ENCODE data around the gene PLPPR1. TPM values are rescaled to one million over a fixed set of nuclear protein-coding genes. Genes with fewer than 3 reads are reported as not detected.

PLPPR1 gene
- total RNA-seq, 1 donor from 2014 or later, result 6.3 TPM

DNA sequence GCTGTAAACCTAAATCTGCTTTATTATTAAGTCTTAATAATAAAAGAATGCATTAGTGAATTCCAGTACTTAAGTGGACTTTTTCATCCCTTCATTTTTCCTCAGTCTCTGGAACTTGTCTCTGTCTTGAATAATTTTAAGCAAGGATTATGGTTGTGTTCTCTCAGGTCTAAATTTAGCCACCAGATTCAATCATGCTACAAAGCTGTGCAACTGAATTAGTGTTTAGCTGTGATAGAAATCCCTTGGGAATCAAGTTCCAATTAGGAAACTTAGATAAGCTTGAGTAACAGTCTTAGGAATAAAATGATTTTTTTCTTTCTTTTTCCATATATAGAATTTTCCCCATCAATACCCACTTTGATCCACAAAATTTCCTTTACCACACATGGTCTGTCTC is 104.3 kb downstream of the PLPPR1 start:
- H3K9ac ChIP-seq (ENCODE audit: low read depth in 1 of 3, low read length in 3 of 3), result no peak overlapping the region
- H3K36me3 ChIP-seq (ENCODE audit: control insufficient read depth in 3 of 3, insufficient read depth in 3 of 3, low read length in 3 of 3), result no peaks in the 10 kb centered on the region
- H3K27me3 ChIP-seq (ENCODE audit: control insufficient read depth in 3 of 3, insufficient read depth in 3 of 3, low read length in 3 of 3), result no peaks in the 10 kb centered on the region
- H3K4me3 ChIP-seq (ENCODE audit: low read length in 3 of 3), result no peak overlapping the region
- no peak overlapping the region for H3K27ac ChIP-seq (ENCODE audit: low read depth, low read length)
- no peaks in the 10 kb centered on the region for H3K4me1 ChIP-seq (ENCODE audit: control insufficient read depth in 3 of 3, insufficient read depth in 3 of 3, low read length in 3 of 3)
- no peaks in the 10 kb centered on the region for H3K9me3 ChIP-seq (ENCODE audit: control insufficient read depth in 3 of 3, low read length in 3 of 3)

DNA sequence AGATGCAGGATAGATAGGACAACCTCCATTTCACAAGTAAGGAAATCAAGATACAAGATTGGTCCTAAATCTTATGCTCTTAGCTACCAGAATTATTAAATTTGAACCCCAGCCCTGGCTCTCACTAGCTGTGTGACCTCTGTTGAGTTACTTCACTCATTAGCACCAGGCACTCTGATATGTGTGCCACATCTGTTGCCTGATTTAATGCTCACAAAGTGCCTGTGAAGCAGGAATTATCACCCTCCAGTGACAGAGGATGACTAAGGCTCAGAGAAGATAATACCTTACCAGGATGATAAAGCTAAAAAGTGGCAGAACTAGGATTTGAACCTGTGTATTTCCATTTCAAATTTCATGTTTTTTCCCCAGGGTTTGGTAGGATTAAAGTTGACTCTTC is 110.0 kb downstream of the PLPPR1 start:
- no peak overlapping the region for H3K4me3 ChIP-seq (ENCODE audit: low read length in 3 of 3)
- no peak overlapping the region for H3K27ac ChIP-seq (ENCODE audit: low read depth, low read length)
- no peaks in the 10 kb centered on the region for H3K4me1 ChIP-seq (ENCODE audit: control insufficient read depth in 3 of 3, insufficient read depth in 3 of 3, low read length in 3 of 3)
- no peaks in the 10 kb centered on the region for H3K9me3 ChIP-seq (ENCODE audit: control insufficient read depth in 3 of 3, low read length in 3 of 3)
- H3K9ac ChIP-seq (ENCODE audit: low read depth in 1 of 3, low read length in 3 of 3), result no peak overlapping the region
- no peaks in the 10 kb centered on the region for H3K27me3 ChIP-seq (ENCODE audit: control insufficient read depth in 3 of 3, insufficient read depth in 3 of 3, low read length in 3 of 3)
- H3K36me3 ChIP-seq (ENCODE audit: control insufficient read depth in 3 of 3, insufficient read depth in 3 of 3, low read length in 3 of 3), result no peaks in the 10 kb centered on the region

DNA sequence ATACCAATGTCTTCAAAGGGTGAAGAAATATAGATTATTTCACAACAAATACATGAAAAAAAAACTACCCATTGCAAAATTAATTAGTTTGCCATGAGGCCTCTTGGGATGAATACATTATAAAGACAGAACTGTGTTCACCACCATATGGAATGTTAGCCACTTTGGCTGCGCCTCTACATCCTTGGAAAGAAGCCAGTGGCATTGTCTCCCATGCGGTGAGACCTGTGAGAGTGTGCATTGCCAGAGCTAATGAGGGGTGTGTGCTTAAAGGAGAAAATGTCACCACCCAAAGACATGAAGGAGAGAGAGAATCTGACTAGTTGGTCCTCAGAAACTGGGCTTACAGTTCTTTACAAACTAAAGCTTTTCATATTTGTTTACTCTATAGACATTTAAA is 110.6 kb downstream of the PLPPR1 start:
- no peak overlapping the region for H3K4me3 ChIP-seq (ENCODE audit: low read length in 3 of 3)
- no peaks in the 10 kb centered on the region for H3K4me1 ChIP-seq (ENCODE audit: control insufficient read depth in 3 of 3, insufficient read depth in 3 of 3, low read length in 3 of 3)
- H3K9ac ChIP-seq (ENCODE audit: low read depth in 1 of 3, low read length in 3 of 3), result no peak overlapping the region
- H3K27me3 ChIP-seq (ENCODE audit: control insufficient read depth in 3 of 3, insufficient read depth in 3 of 3, low read length in 3 of 3), result no peaks in the 10 kb centered on the region
- H3K36me3 ChIP-seq (ENCODE audit: control insufficient read depth in 3 of 3, insufficient read depth in 3 of 3, low read length in 3 of 3), result no peaks in the 10 kb centered on the region
- H3K9me3 ChIP-seq (ENCODE audit: control insufficient read depth in 3 of 3, low read length in 3 of 3), result no peaks in the 10 kb centered on the region
- no peak overlapping the region for H3K27ac ChIP-seq (ENCODE audit: low read depth, low read length)

DNA sequence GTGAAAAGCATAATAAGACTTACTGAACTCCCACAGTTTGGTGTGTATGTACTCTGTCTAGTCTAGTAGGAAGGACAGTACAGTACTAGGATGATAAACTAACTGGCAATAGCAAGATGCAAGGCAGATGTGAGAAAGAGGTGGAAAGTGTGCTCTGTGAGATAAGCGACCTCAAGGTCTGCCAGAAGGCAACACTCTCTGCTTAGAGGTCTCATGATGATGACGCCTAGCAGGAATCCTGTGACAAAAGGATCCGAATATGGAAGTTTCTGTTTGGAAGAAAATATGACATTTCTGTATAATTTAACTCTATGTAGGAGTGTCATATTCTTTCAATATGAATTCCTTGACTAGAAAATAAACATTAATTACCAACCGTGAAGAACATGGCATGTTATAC is 112.2 kb downstream of the PLPPR1 start:
- Histone ChIP-seq H3K9ac (ENCODE audit: low read depth in 1 of 3, low read length in 3 of 3) (no peak overlapping the region), H3K27me3 (ENCODE audit: control insufficient read depth in 3 of 3, insufficient read depth in 3 of 3, low read length in 3 of 3) (no peaks in the 10 kb centered on the region), H3K36me3 (ENCODE audit: control insufficient read depth in 3 of 3, insufficient read depth in 3 of 3, low read length in 3 of 3) (no peaks in the 10 kb centered on the region), H3K4me3 (ENCODE audit: low read length in 3 of 3) (no peak overlapping the region), H3K27ac (ENCODE audit: low read depth, low read length) (no peak overlapping the region), H3K4me1 (ENCODE audit: control insufficient read depth in 3 of 3, insufficient read depth in 3 of 3, low read length in 3 of 3) (no peaks in the 10 kb centered on the region), H3K9me3 (ENCODE audit: control insufficient read depth in 3 of 3, low read length in 3 of 3) (no peaks in the 10 kb centered on the region)

DNA sequence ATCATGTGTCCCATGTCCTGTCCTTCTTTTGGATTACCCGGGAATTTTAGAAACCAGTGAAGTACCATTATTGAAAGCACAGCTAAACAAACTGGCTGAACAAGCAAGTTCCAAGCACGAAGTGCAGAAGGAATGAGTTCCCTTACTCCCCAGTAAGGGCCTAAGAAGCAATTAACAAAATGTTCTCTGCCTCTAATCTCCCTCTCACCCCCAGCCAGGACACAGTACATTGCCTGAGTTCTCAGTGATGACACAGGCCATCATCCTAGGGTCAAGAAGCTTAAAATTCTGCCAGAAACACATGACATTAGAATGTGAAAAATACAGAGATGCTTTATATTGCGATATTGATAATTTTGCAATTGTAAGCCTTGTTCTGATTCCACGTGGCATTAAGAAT is 118.0 kb downstream of the PLPPR1 start:
- Histone ChIP-seq H3K9ac (ENCODE audit: low read depth in 1 of 3, low read length in 3 of 3) (no peak overlapping the region), H3K9me3 (ENCODE audit: control insufficient read depth in 3 of 3, low read length in 3 of 3) (no peaks in the 10 kb centered on the region), H3K4me3 (ENCODE audit: low read length in 3 of 3) (no peak overlapping the region), H3K27me3 (ENCODE audit: control insufficient read depth in 3 of 3, insufficient read depth in 3 of 3, low read length in 3 of 3) (no peaks in the 10 kb centered on the region), H3K27ac (ENCODE audit: low read depth, low read length) (no peak overlapping the region), H3K36me3 (ENCODE audit: control insufficient read depth in 3 of 3, insufficient read depth in 3 of 3, low read length in 3 of 3) (no peaks in the 10 kb centered on the region), H3K4me1 (ENCODE audit: control insufficient read depth in 3 of 3, insufficient read depth in 3 of 3, low read length in 3 of 3) (no peaks in the 10 kb centered on the region)

DNA sequence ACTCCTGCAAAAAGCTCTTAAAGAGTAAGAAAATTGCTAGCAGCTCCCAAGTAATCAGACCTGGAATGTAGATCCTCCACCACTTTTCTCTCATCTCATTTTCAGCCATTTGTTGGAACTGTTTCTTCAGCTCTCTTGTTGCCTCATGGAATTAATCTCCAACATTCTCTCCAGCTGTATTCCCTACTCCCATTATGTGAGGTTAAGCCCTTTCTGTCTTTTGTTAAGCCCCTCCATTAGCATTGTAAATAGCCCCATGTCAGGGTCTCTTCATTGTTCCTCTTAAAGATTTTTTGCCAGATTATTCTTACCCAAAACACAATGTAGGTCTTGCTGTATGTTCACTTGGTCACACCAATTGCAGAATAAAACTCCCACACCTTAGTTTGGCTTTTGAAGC is 119.8 kb downstream of the PLPPR1 start:
- Histone ChIP-seq H3K9me3 (ENCODE audit: control insufficient read depth in 3 of 3, low read length in 3 of 3) (no peaks in the 10 kb centered on the region), H3K27me3 (ENCODE audit: control insufficient read depth in 3 of 3, insufficient read depth in 3 of 3, low read length in 3 of 3) (no peaks in the 10 kb centered on the region), H3K4me1 (ENCODE audit: control insufficient read depth in 3 of 3, insufficient read depth in 3 of 3, low read length in 3 of 3) (no peaks in the 10 kb centered on the region), H3K9ac (ENCODE audit: low read depth in 1 of 3, low read length in 3 of 3) (no peak overlapping the region), H3K4me3 (ENCODE audit: low read length in 3 of 3) (no peak overlapping the region), H3K36me3 (ENCODE audit: control insufficient read depth in 3 of 3, insufficient read depth in 3 of 3, low read length in 3 of 3) (no peaks in the 10 kb centered on the region), H3K27ac (ENCODE audit: low read depth, low read length) (no peak overlapping the region)

DNA sequence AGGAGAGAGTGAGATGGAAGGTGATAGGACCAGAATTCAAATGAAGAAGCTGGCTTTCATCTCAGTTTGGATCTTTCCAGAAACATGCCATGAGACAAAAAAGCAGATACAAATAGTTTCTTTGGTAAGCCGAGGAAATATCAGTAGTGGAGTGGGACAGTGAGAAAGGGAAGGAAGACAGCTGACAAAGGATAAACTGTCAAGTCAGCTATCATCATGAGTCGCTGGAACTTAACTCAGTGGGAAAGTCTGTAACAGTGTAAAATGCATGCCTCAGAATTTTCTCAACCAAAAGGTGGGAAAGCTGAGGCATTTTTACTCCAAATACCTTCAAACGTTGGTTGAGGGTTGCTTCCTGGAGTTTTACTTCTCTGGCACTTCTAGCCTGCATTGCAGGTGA is 129.8 kb downstream of the PLPPR1 start:
- H3K27ac ChIP-seq (ENCODE audit: low read depth, low read length), result no peak overlapping the region
- no peaks in the 10 kb centered on the region for H3K27me3 ChIP-seq (ENCODE audit: control insufficient read depth in 3 of 3, insufficient read depth in 3 of 3, low read length in 3 of 3)
- no peaks in the 10 kb centered on the region for H3K36me3 ChIP-seq (ENCODE audit: control insufficient read depth in 3 of 3, insufficient read depth in 3 of 3, low read length in 3 of 3)
- H3K9ac ChIP-seq (ENCODE audit: low read depth in 1 of 3, low read length in 3 of 3), result no peak overlapping the region
- no peak overlapping the region for H3K4me3 ChIP-seq (ENCODE audit: low read length in 3 of 3)
- no peaks in the 10 kb centered on the region for H3K4me1 ChIP-seq (ENCODE audit: control insufficient read depth in 3 of 3, insufficient read depth in 3 of 3, low read length in 3 of 3)
- no peaks in the 10 kb centered on the region for H3K9me3 ChIP-seq (ENCODE audit: control insufficient read depth in 3 of 3, low read length in 3 of 3)

DNA sequence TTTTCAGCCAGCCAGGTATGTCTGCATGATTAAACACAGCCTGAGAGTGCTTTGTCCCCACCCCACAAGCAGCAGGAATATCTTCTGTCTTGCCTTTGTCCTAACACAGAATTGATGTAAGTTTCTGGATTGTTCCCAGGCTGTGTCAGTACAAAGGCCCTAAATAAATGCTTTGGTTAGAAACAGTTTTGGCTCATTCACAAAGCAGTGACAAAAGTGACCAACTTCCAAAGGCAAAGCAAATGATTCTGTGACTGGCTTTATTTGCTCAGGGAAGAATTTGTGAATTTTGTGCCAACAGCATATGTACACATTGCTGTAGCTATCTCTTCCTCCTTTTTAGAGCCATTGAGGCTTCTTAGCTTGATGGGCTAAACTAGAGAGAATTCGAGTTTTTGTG is 133.7 kb downstream of the PLPPR1 start:
- no peaks in the 10 kb centered on the region for H3K9me3 ChIP-seq (ENCODE audit: control insufficient read depth in 3 of 3, low read length in 3 of 3)
- H3K27ac ChIP-seq (ENCODE audit: low read depth, low read length), result no peak overlapping the region
- H3K27me3 ChIP-seq (ENCODE audit: control insufficient read depth in 3 of 3, insufficient read depth in 3 of 3, low read length in 3 of 3), result no peaks in the 10 kb centered on the region
- no peaks in the 10 kb centered on the region for H3K36me3 ChIP-seq (ENCODE audit: control insufficient read depth in 3 of 3, insufficient read depth in 3 of 3, low read length in 3 of 3)
- no peak overlapping the region for H3K9ac ChIP-seq (ENCODE audit: low read depth in 1 of 3, low read length in 3 of 3)
- H3K4me1 ChIP-seq (ENCODE audit: control insufficient read depth in 3 of 3, insufficient read depth in 3 of 3, low read length in 3 of 3), result no peaks in the 10 kb centered on the region
- no peak overlapping the region for H3K4me3 ChIP-seq (ENCODE audit: low read length in 3 of 3)

DNA sequence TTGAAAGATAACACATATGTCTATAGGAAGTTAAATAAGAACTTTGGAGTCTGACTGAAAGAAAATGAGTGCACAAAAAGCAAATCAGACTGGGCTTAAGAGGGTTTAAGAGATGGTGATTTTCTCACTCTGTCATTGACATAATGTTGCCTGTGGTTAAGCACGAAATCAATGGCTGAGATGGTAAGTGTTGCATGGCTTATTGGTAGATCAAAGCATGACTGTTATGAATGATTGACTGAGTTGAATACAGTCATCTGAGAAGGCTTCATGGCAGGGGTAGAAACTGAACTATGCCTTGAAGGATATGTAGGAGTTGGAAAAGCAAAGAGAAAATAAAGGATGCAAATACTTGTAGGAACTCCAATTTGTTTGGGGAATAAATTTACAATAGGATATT is 136.6 kb downstream of the PLPPR1 start:
- Histone ChIP-seq H3K36me3 (ENCODE audit: control insufficient read depth in 3 of 3, insufficient read depth in 3 of 3, low read length in 3 of 3) (no peaks in the 10 kb centered on the region), H3K9ac (ENCODE audit: low read depth in 1 of 3, low read length in 3 of 3) (no peak overlapping the region), H3K27ac (ENCODE audit: low read depth, low read length) (no peak overlapping the region), H3K4me1 (ENCODE audit: control insufficient read depth in 3 of 3, insufficient read depth in 3 of 3, low read length in 3 of 3) (no peaks in the 10 kb centered on the region), H3K9me3 (ENCODE audit: control insufficient read depth in 3 of 3, low read length in 3 of 3) (no peaks in the 10 kb centered on the region), H3K4me3 (ENCODE audit: low read length in 3 of 3) (no peak overlapping the region), H3K27me3 (ENCODE audit: control insufficient read depth in 3 of 3, insufficient read depth in 3 of 3, low read length in 3 of 3) (no peaks in the 10 kb centered on the region)

DNA sequence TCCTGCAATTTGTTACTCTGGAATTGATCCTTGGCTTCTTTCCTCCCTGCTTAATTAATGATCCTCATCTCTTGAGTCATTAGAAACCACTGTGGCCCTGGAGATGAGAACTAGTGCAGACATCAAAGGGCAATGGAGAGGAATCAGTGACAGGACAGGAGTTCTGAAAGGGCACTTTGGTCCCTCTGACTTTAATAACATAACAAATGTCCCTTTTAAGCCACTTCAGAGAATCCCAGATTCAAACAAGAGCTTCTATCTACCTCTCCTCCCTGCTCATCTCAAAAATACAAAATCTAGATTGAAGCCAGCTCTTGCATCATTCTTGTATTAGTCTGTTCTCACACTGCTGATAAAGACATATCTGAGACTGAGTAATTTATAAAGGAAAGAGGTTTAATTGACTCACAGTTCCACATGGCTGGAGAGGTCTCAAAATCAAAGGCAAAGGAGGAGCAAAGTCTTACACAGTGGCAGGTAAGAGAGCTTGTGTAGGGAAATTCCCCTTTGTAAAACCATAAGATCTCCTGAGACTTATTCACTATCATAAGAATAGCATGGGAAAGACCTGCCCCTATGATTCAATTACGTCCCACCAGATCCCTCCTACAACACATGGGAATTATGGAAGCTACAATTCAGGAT is 139.1 kb downstream of the PLPPR1 start:
- Histone ChIP-seq H3K4me1 (ENCODE audit: control insufficient read depth in 3 of 3, insufficient read depth in 3 of 3, low read length in 3 of 3) (no peaks in the 10 kb centered on the region), H3K27me3 (ENCODE audit: control insufficient read depth in 3 of 3, insufficient read depth in 3 of 3, low read length in 3 of 3) (no peaks in the 10 kb centered on the region), H3K27ac (ENCODE audit: low read depth, low read length) (no peak overlapping the region), H3K9ac (ENCODE audit: low read depth in 1 of 3, low read length in 3 of 3) (no peak overlapping the region), H3K9me3 (ENCODE audit: control insufficient read depth in 3 of 3, low read length in 3 of 3) (no peaks in the 10 kb centered on the region), H3K4me3 (ENCODE audit: low read length in 3 of 3) (no peak overlapping the region), H3K36me3 (ENCODE audit: control insufficient read depth in 3 of 3, insufficient read depth in 3 of 3, low read length in 3 of 3) (no peaks in the 10 kb centered on the region)

DNA sequence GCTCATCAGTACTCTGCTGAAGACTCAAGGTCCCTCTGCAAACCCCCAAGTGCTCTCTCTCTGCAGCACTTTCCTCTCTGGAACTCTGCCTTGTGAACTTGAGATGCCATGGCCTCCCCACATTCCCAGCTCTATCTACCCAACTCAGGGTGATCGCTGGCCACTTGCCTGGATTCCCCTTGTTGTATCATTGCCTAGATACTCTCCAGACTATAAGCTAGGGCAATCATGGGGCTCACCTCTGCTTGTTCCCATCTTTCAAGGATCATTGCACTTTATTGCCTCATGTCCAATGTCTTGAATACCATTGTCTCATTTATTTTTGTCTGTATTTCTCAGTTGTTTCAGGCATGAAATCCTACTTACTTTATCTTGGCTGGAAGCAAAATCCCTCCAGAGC is 144.1 kb downstream of the PLPPR1 start:
- Histone ChIP-seq H3K27me3 (ENCODE audit: control insufficient read depth in 3 of 3, insufficient read depth in 3 of 3, low read length in 3 of 3) (no peaks in the 10 kb centered on the region), H3K4me3 (ENCODE audit: low read length in 3 of 3) (no peak overlapping the region), H3K9ac (ENCODE audit: low read depth in 1 of 3, low read length in 3 of 3) (no peak overlapping the region), H3K36me3 (ENCODE audit: control insufficient read depth in 3 of 3, insufficient read depth in 3 of 3, low read length in 3 of 3) (no peaks in the 10 kb centered on the region), H3K9me3 (ENCODE audit: control insufficient read depth in 3 of 3, low read length in 3 of 3) (peaks cover 0 to 3% (median 2%) of the 10 kb centered on the region in 3 donors), H3K4me1 (ENCODE audit: control insufficient read depth in 3 of 3, insufficient read depth in 3 of 3, low read length in 3 of 3) (no peaks in the 10 kb centered on the region), H3K27ac (ENCODE audit: low read depth, low read length) (no peak overlapping the region)
